H9 (cell line): ENCODE measurements around the gene BHLHE40. TPM values are rescaled to one million over a fixed set of nuclear protein-coding genes. Genes with fewer than 3 reads are reported as not detected.

Experiments used
- DNase-seq: peaks from one replicate; pipeline ENCODE4 v3.0.0-alpha.2; 2017
- H2AFZ ChIP-seq: one replicate; pipeline ENCODE4 v1.6.1; 2013; ENCODE audit warnings: mild to moderate bottlenecking, low read length, control low read depth, moderate library complexity
- H2AK5ac ChIP-seq: 2 replicates; pipeline ENCODE4 v1.6.1; 2013; ENCODE audit warnings: low read length, control low read depth, mixed read lengths; ENCODE audit not compliant: insufficient read length
- H2BK120ac ChIP-seq: one replicate; pipeline ENCODE4 v1.6.1; 2013; ENCODE audit warnings: low read depth, mild to moderate bottlenecking, low read length, control low read depth, inconsistent platforms; ENCODE audit not compliant: poor library complexity, severe bottlenecking
- H2BK12ac ChIP-seq: 2 replicates; pipeline ENCODE4 v1.6.1; 2013; ENCODE audit warnings: low read length, control low read depth, mixed read lengths, low read depth; ENCODE audit not compliant: insufficient read length
- H2BK15ac ChIP-seq: 2 replicates; pipeline ENCODE4 v1.6.1; 2013; ENCODE audit warnings: low read depth, low read length, control low read depth
- H2BK20ac ChIP-seq: one replicate; pipeline ENCODE4 v1.6.1; 2013; ENCODE audit warnings: low read depth, mild to moderate bottlenecking, low read length, control low read depth, inconsistent platforms; ENCODE audit not compliant: poor library complexity, severe bottlenecking
- H2BK5ac ChIP-seq: 2 replicates; pipeline ENCODE4 v1.6.1; 2013; ENCODE audit warnings: low read length, control low read depth, mixed read lengths; ENCODE audit not compliant: insufficient read length
- H3K14ac ChIP-seq: 2 replicates; pipeline ENCODE4 v1.6.1; 2013; ENCODE audit warnings: low read length, control low read depth; ENCODE audit not compliant: insufficient read depth
- H3K18ac ChIP-seq: 2 replicates; pipeline ENCODE4 v1.6.1; 2013; ENCODE audit warnings: low read depth, mild to moderate bottlenecking, mixed read lengths, low read length, control low read depth; ENCODE audit not compliant: insufficient read length
- H3K23ac ChIP-seq: 2 replicates; pipeline ENCODE4 v1.6.1; 2013; ENCODE audit warnings: low read length, control low read depth, mixed read lengths, low read depth; ENCODE audit not compliant: insufficient read length
- H3K23me2 ChIP-seq: 2 replicates; pipeline ENCODE4 v1.6.1; 2013; ENCODE audit warnings: low read depth, mild to moderate bottlenecking, mixed read lengths, low read length, control low read depth; ENCODE audit not compliant: insufficient read length, poor library complexity, severe bottlenecking
- H3K27ac ChIP-seq: 2 replicates; pipeline ENCODE4 v1.5.1; 2013; ENCODE audit warnings: low read length, control low read depth, mixed read lengths, low read depth; ENCODE audit not compliant: insufficient read length
- H3K27me3 ChIP-seq: 2 replicates; pipeline ENCODE4 v1.6.1; 2013; ENCODE audit warnings: low read length, control low read depth, inconsistent platforms; ENCODE audit not compliant: insufficient read depth
- H3K4ac ChIP-seq: 2 replicates; pipeline ENCODE4 v1.6.1; 2013; ENCODE audit warnings: low read depth, mild to moderate bottlenecking, control low read depth, inconsistent platforms, low read length, moderate library complexity
- H3K4me1 ChIP-seq: 2 replicates; pipeline ENCODE4 v1.6.1; 2013; ENCODE audit warnings: low read length, control low read depth, inconsistent platforms; ENCODE audit not compliant: insufficient read depth
- H3K4me2 ChIP-seq: 2 replicates; pipeline ENCODE4 v1.6.1; 2013; ENCODE audit warnings: low read length, control low read depth, mixed read lengths; ENCODE audit not compliant: insufficient read length, insufficient read depth
- H3K56ac ChIP-seq: 2 replicates; pipeline ENCODE4 v1.6.1; 2013; ENCODE audit warnings: low read depth, mild to moderate bottlenecking, mixed read lengths, low read length, control low read depth; ENCODE audit not compliant: insufficient read length
- H3K79me1 ChIP-seq: 2 replicates; pipeline ENCODE4 v1.6.1; 2013; ENCODE audit warnings: low read depth, mild to moderate bottlenecking, moderate library complexity, low read length, control low read depth, inconsistent platforms; ENCODE audit not compliant: insufficient read depth, poor library complexity, severe bottlenecking
- H3K79me2 ChIP-seq: 2 replicates; pipeline ENCODE4 v1.6.1; 2013; ENCODE audit warnings: low read length, control low read depth, inconsistent platforms; ENCODE audit not compliant: insufficient read depth
- H3K9ac ChIP-seq: 2 replicates; pipeline ENCODE4 v1.6.1; 2013; ENCODE audit warnings: low read length, control low read depth, mixed read lengths; ENCODE audit not compliant: insufficient read length; ENCODE audit errors: extremely low read depth
- H3K9me3 ChIP-seq: one replicate; pipeline ENCODE4 v1.6.1; 2013; ENCODE audit warnings: low read depth, low read length, inconsistent platforms; ENCODE audit not compliant: control insufficient read depth
- H3T11ph ChIP-seq: one replicate; pipeline ENCODE4 v1.6.1; 2013; ENCODE audit warnings: mild to moderate bottlenecking, low read length, control low read depth, inconsistent platforms
- H4K20me1 ChIP-seq: one replicate; pipeline ENCODE4 v1.6.1; 2013; ENCODE audit not compliant: control insufficient read depth, insufficient read length, insufficient read depth
- H4K5ac ChIP-seq: 2 replicates; pipeline ENCODE4 v1.6.1; 2013; ENCODE audit warnings: low read depth, mild to moderate bottlenecking, mixed read lengths, low read length, control low read depth; ENCODE audit not compliant: insufficient read length
- H4K8ac ChIP-seq: replicated peaks from 2 replicates; pipeline ENCODE4 v1.6.1; 2013; ENCODE audit warnings: low read length, control low read depth, mixed read lengths, low read depth; ENCODE audit not compliant: insufficient read length
- H4K91ac ChIP-seq: 2 replicates; pipeline ENCODE4 v1.6.1; 2013; ENCODE audit warnings: low read depth, mild to moderate bottlenecking, moderate library complexity, mixed read lengths, low read length, control low read depth; ENCODE audit not compliant: insufficient read length
- H3K27ac Mint-ChIP-seq, 3 experiments: 2 replicates in 2 of 3; 3 replicates in 1 of 3; pipeline ENCODE4 v1.8.0; 2020 to 2021; ENCODE audit warnings: mixed read lengths in 3 of 3, mild to moderate bottlenecking in 1 of 3, moderate library complexity in 1 of 3
- H3K27me3 Mint-ChIP-seq: 2 replicates; pipeline ENCODE4 v1.8.0; 2021; ENCODE audit warnings: low read depth, mild to moderate bottlenecking, moderate library complexity, mixed read lengths
- H3K36me3 Mint-ChIP-seq, 3 experiments: 2 replicates in 2 of 3; 3 replicates in 1 of 3; pipeline ENCODE4 v1.8.0; 2020 to 2021; ENCODE audit warnings: low read depth in 3 of 3, mixed read lengths in 3 of 3; ENCODE audit not compliant: insufficient read depth in 1 of 3
- H3K4me1 Mint-ChIP-seq, 2 experiments: 2 replicates each; pipeline ENCODE4 v1.8.0; 2020; ENCODE audit warnings: mixed read lengths in 2 of 2
- H3K4me3 Mint-ChIP-seq, 2 experiments: 2 replicates in 1 of 2; 3 replicates in 1 of 2; pipeline ENCODE4 v1.8.0; 2020 to 2021; ENCODE audit warnings: mild to moderate bottlenecking in 2 of 2, mixed read lengths in 2 of 2, moderate library complexity in 1 of 2
- H3K9me3 Mint-ChIP-seq, 2 experiments: 2 replicates in 1 of 2; 3 replicates in 1 of 2; pipeline ENCODE4 v1.8.0; 2020; ENCODE audit warnings: mild to moderate bottlenecking in 2 of 2, mixed read lengths in 2 of 2, moderate library complexity in 1 of 2
- CTCF ChIP-seq: fragments of 200-600 bp; sonication (generic); conservative IDR thresholded peaks from 3 replicates; pipeline ENCODE4 v1.8.0; 2021; ENCODE audit warnings: antibody characterized with exemption, mild to moderate bottlenecking
- WGBS: extraction: QIAGEN DNeasy Blood & Tissue Kit; methylation state at CpG from one replicate; pipeline ENCODE4 v1.1.7; 2013; ENCODE audit warnings: missing lambda C conversion rate, low lambda C conversion rate, mixed read lengths; ENCODE audit not compliant: insufficient read length; ENCODE audit errors: extremely low coverage; 5-methylcytosine and 5-hydroxymethylcytosine counted together
- total RNA-seq: library from RNA; stranded (reverse); gene quantifications from 2 replicates; pipeline ENCODE4 v1.2.1, GENCODE V29; 2021

Gene BHLHE40
- total RNA-seq, 1 experiment from 2014 or later: 4.1 TPM

GRCh38 chr3:5001135-5001534 is 21.9 kb downstream of the BHLHE40 start:
- H3K79me2 ChIP-seq: no peaks in the 10 kb centered on the region
- Mint-ChIP-seq H3K9me3 (no peaks in the 10 kb centered on the region), H3K4me1 (peaks cover 17 to 22% of the 10 kb centered on the region in 2 experiments), H3K4me3 (no peak overlapping the region), H3K36me3 (no peaks in the 10 kb centered on the region), H3K27ac (no peak overlapping the region), H3K27me3 (peaks cover 4% of the 10 kb centered on the region)
- no peaks in the 10 kb centered on the region for H3K4me1 ChIP-seq
- H4K91ac ChIP-seq: no peak overlapping the region
- H2AK5ac ChIP-seq: no peak overlapping the region
- H2BK15ac ChIP-seq: no peak overlapping the region
- no peaks in the 10 kb centered on the region for H3K27me3 ChIP-seq
- no peak overlapping the region for H3K27ac ChIP-seq
- H2BK20ac ChIP-seq: no peak overlapping the region
- no peaks in the 10 kb centered on the region for H3K9me3 ChIP-seq
- H3K56ac ChIP-seq: no peak overlapping the region
- no peak overlapping the region for H4K5ac ChIP-seq
- H2BK120ac ChIP-seq: no peak overlapping the region
- no CpG with 5 or more reads among the region's 4 CpGs for WGBS
- H3K9ac ChIP-seq: no peak overlapping the region
- no peak for TF ChIP-seq CTCF
- H2AFZ ChIP-seq: no peak overlapping the region
- no peak overlapping the region for H3K4me2 ChIP-seq
- no peak overlapping the region for H2BK12ac ChIP-seq
- no peak overlapping the region for H2BK5ac ChIP-seq
- no peaks in the 10 kb centered on the region for H3K79me1 ChIP-seq
- H3K14ac ChIP-seq: no peak overlapping the region
- H4K20me1 ChIP-seq: no peaks in the 10 kb centered on the region
- no peak overlapping the region for H3K23ac ChIP-seq
- no peaks in the 10 kb centered on the region for H3K23me2 ChIP-seq
- no peak overlapping the region for H3K18ac ChIP-seq
- no peak for DNase-seq
- H3K4ac ChIP-seq: no peak overlapping the region
- H4K8ac ChIP-seq: no peak overlapping the region
- no peak overlapping the region for H3T11ph ChIP-seq
